ENCODE measurements around the gene TRAPPC6A. TPM values are rescaled to one million over a fixed set of nuclear protein-coding genes. Genes with fewer than 3 reads are reported as not detected.

The TRAPPC6A gene
- total RNA-seq, 1 donor from 2014 or later: 17.2 TPM

DNA sequence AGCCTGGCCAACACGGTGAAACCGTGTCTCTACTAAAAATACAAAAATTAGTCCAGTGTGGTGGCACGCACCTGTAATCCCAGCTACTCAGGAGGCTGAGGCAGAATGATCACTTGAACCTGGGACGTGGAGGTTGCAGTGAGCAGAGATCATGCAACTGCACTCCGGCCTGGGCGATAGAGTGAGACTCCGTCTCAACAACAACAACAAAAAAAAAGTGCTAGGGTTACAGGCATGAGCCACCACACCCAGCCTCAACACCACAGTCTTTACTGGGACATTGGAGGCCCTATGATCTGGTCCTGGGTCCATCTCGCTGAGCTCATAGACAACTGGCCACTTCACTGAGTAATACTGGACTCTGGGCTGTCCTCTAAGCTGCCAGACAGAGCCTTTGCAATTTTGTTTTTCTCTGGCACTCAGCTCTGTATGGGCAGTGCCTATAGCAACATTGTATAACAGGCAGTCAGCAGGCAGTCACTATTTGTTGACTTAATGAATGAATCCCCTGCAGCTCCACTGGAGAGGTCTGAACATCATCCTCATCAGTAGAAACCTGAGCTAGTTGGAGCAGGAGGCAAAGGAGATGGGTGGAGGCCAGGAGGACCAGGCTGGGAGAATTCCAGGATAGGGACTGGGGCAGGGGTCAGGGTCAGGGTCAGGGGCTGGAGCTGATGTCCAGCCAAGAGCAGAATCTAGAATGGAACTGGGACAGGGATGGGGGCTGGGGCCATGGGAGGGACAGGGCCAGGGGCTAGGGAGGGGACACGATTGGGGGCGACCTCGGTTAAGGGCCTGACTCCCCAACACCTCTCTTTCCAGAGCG is 8.7 kb upstream of the TRAPPC6A start:
- no peak for DNase-seq (ENCODE audit: low read depth, low spot score)

DNA sequence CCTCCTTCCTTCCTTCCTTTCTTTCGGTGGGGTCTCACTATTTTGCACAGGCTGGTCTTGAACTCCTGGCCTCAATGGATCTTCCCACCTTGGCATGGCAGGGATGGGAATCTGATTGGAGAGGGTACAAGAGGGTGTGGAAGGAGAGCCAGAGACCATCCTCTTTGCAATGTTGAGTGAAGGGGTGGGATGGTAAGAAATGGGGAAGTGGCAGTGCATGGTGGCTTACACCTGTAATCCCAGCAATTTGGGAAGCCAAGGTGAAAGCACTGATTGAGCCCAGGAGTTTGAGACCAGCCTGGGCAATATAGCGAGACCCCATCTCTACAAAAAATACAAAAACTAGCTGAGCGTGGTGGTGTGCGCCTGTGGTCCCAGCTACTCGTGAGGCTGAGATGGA is 6.1 kb upstream of the TRAPPC6A start:
- DNase-seq (ENCODE audit: low read depth, low spot score): no peak

DNA sequence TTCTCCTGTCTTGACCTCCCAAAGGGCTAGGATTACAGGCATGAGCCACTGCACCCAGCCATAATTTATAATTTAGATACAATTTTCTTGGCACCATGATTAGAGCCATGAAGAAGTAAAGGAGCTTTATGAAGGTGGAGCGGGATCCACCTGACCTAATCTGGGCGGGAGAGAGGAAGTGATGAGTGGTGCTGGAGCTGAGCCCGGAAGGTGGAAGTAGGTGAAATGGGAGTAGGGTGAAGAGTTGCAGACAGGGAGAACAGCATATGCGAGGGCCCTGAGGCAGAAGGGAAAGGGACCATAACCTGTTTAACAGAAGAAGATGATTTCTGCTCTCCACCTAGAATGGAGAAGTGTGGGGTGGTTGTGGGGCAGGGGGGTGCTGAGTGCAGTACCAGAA is 4.7 kb upstream of the TRAPPC6A start:
- no peak for DNase-seq (ENCODE audit: low read depth, low spot score)

DNA sequence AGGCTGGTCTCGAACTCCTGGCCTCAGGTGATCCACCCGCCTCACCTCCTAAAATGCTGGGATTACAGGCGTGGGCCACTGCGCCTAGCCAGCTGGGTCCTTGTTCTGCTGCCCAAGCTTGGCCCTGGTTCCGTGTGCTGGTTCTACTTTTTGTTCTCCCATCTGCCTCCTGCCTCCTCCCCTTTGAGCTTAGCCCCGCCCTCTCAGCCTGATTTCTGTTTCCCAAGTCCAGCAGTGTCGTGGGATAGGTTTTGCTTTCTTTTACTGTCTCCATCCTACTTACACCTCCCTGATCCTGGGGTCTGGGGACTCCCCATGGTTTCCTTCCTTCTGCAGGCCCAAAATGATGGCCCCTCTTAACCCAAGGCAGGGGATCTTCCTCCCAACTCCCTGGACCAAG is 2.9 kb upstream of the TRAPPC6A start:
- no peak for DNase-seq (ENCODE audit: low read depth, low spot score)

DNA sequence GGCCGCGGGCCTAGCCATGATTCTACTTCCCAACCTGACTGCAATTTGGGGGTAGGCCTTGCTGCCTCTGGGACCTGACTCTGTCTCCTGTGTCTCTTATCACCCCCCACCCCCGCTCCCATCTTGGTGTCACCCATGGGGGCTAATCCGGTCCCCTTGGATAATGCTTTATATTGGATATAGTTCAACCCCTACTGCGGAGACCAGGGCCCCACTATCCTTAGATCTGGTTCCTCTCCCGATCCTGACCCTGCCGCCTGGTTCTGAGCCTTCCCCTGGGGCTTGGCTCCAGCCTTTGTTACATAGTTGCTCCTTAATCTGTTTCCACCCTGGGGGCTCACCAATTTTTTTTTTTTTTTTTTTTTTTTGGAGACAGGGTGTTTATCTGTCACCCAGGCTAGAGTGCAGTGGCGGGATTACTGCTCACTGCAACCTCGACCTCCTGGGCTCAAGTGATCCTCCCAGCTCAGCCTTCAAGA is 1.9 kb upstream of the TRAPPC6A start:
- no peak for DNase-seq (ENCODE audit: low read depth, low spot score)

DNA sequence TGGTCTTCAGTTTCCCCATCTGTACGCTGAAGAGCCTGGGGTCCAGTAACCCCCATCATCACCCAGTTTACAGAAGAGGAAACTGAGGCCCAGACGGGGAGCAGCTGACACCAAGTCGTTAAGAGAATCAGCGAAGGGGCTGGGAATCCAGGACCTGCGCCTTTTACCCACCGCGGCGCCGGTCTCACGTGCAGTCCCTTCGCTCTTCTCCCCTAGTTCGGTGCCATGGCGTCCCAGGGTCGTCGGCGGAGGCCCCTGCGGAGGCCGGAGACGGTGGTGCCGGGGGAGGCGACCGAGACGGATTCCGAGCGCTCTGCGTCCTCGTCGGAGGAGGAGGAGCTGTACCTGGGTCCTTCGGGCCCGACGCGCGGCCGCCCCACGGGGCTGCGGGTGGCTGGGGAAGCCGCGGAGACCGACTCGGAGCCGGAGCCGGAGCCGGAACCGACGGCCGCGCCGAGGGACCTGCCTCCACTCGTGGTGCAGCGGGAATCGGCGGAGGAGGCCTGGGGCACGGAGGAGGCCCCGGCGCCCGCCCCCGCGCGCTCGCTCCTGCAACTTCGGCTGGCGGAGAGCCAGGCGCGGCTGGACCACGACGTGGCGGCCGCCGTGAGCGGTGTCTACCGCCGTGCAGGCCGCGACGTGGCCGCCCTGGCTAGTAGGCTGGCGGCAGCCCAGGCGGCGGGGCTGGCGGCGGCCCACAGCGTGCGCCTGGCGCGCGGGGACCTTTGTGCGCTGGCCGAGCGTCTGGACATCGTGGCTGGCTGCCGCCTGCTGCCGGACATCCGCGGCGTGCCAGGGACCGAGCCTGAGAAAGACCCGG is 1.2 kb upstream of the TRAPPC6A start:
- no peak for DNase-seq (ENCODE audit: low read depth, low spot score)

DNA sequence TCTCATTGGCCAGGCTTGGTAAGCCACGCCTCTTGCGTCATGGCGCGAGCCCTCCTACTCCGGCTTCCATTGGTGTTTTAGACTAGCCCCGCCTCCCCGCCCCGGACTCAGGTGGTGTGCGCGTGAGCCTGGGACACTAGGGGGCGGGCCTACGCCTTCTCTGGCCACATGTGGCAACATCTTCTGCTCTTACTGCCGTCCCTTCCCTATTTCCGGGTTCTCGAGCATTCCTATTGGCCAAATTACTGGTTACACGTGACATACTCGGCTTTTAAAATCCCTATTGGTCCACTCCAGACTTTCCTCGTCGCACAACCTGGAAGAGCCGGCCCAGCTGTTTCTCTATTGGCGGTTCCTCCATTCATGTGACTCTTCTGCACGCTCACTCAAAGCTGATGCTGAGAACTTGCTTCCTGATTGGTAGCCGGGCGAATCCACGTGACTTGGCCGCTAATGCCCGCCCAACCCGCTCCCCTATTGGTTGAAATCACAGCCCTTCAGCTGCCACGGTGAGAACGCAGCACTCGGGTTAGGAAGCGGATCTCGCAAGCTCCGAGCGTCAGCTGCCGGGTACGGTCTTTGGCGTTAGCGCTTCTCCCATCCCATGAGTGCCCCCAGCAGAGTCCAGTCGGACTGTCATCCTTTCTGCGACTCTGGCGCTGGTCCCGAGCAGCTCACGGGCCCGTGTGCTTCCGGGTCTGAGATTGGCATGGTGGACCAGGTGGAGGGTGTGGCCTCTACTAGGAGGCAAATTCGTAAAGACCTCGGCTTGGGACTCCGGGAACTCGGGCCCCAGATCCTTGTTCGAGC is 430 bp upstream of the TRAPPC6A start, which contains the start of gene BLOC1S3:
Gene BLOC1S3 (plus strand): TSS at position 523 of the 810 bp plus-strand sequence. CDS start 513 bp downstream, outside the sequence.
- DNase-seq (ENCODE audit: low read depth, low spot score): peak; percentile 100

DNA sequence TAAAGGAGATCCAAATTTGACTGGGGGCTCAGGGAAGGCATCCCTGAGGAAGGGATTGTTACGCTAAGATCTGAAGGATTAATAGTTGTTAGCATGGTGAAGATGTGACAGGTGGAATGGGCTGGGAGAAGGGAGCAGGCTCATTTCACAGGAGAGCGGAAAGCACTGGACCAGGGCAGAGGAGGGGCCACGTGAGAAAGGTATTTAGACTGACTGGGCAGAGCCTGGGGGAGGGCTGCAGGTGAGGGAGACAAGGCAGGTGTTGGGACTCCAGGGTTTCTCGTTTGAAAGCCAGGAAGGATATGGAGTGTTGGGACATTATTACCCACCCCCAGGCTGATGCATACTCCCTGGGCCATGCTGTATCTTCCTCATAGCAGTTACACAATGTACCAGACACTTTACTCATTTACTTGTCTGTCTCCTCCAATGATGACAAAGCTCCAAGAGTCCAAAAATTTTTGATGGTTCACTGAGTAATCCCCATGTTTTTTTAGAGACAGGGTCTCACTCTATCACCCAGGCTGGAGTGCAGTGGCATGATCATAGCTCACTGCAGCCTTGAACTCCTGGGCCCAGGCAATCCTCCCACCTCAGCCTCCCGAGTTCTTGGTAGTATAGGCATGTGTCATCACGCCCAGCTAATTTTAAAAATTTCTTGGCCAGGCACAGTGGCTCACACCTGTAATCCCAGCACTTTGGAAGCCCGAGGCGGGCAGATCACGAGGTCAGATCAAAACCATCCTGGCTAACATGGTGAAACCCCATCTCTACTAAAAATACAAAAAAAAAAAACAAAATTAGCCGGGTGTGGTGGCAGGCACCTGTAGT is 2.3 kb downstream of the TRAPPC6A start:
- no peak for DNase-seq (ENCODE audit: low read depth, low spot score)

DNA sequence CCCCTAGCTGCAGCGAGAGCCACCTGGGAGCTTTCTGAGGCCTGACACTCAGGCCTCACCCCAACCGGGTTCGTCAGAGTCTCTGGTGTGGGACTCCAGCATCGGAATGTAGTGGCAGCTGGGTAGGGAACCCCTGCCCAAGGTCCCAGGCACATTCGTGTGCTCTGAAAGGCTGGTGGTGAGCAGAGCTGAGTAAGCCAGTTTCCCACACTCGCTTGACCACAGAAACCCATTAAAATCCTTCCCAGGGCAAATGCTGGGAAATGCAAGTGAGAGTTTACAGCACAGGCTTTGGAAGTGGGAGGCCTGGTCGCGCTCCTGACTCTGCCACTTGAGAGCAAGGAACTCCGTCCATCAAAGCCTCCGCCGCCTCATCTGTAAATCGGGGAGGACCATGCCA is 4.2 kb downstream of the TRAPPC6A start:
- DNase-seq (ENCODE audit: low read depth, low spot score): no peak

DNA sequence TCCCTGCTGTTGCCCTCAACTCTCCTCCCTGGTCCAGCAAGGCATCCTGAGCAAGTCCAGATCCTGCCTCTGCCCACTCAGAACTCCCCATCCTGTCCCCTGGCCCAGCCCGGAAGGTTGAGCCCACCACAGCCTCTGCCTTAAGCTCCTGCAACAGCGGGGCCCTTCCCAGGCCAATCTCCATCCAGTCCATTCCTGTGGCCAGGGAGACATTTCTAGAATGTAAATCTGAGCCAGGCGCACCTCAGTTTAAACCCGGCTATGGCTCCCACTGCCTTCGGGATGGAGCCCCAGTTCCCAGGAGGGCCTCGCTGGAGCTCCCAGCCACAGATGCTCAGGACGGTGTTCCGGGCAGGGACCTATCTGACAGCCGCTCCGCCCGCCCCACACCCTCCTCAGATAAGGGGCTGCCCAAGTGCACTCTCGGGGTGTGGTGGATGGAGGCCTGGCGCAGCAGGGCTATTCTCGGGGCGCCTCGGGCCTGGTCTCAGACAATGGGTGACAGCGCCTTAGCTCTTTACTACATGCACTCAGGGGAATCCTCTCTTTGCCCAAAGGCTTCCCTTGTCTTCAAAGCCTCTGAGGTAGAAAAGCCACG is 5.3 kb downstream of the TRAPPC6A start:
- no peak for DNase-seq (ENCODE audit: low read depth, low spot score)

DNA sequence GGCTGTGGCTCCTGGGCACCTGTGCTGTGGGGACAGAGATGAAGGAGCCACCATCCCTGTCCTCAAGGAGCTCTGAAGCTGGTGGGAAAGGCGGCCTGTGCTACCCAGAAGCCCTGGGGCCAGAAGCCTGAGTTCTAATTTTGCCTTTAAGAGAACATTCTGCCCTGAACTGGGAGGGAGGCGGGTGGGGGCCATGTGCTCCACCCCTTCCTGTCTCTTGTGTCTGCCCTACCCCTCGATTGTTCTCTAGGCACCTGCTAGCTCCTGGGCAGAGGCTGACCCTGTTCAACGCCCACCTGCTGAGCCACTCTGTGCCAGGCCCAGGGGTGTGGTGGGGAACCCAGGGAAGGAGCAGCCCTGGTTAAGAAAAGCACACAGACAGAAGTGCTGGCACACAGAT is 5.9 kb downstream of the TRAPPC6A start:
- DNase-seq (ENCODE audit: low read depth, low spot score): no peak

DNA sequence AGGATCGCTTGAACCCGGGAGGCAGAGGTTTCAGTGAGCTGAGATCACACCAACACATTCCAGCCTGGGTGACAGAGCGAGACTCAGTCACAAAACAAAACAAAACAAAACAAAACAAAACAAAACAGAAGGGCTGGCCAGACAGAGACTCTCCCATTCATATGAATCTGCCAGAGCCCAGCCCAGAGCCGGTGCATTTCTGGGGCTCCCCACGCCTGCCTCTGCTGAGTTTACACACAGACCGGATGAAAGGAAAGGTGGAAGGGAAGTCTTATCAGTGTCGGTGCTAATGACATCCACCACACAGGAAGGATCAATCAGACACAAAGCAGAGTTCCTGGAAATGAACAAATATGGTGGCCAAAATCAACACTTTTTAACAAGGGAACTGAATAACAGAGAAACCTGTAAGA is 6.8 kb downstream of the TRAPPC6A start:
- DNase-seq (ENCODE audit: low read depth, low spot score): peak; percentile 72

DNA sequence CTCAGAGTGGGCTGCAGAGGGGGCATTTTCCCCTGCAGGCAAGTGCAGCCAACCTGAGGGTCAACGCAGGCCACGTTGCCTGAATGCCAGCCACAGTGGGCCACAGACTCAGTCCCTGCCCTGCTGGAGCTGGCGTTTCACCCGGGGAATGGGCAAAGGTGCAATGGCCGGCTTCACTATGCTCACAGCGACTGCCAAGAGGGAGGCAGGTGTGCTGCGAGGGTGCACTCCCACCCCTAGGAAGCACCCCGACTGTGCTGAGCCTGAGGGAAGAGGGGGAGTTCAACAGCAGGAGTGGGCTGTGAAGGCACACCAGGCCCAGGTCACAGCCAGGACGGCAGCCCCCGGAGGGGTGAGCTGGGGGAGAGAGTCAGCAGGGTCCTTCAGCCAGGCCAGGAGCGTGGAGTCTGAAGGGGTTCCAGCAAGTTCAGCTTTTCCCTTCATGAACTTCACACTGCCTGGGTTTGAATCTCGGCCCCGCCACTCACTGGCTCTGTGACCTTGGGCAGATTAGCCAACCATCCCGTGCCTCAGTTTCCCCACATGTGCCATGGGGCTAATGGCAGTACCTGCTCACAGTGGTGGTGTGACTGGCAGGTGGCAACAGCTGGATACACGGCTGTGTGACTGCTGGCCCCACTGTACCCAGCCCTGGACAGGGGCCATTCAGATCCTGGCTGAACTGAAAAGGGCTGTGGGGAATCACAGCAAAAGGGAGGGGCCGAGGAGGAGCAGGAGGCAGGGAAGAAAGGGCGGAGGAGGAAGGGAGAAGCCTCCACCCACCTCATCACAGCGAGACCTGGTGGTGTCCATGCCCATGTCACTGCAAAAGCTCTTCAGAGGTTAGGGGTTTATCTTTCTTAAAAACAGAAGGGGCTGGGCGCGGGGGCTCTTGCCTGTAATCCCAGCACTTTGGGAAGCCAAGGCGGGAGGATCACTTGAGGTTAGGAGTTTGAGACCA is 7.6 kb downstream of the TRAPPC6A start:
- no peak for DNase-seq (ENCODE audit: low read depth, low spot score)

DNA sequence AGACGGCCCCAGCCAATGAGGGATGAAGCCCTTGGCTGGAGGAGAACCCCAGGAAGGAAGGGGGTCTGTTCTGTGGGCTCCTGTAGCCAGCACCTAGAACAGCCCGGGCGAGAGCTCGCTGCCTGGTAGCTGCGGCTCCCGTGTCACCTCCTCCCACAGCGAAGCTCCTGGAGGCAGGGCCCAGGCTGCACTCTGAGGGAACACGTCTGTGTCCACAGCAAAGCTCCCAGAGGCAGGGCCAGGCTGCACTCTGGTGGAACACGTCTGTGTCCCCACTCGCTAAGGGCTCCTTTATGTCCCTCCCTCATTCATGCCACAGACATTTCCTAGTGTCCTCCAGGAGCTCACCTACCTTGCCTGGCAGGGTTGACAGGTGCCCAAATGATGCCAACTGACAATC is 8.4 kb downstream of the TRAPPC6A start:
- no peak for DNase-seq (ENCODE audit: low read depth, low spot score)

DNA sequence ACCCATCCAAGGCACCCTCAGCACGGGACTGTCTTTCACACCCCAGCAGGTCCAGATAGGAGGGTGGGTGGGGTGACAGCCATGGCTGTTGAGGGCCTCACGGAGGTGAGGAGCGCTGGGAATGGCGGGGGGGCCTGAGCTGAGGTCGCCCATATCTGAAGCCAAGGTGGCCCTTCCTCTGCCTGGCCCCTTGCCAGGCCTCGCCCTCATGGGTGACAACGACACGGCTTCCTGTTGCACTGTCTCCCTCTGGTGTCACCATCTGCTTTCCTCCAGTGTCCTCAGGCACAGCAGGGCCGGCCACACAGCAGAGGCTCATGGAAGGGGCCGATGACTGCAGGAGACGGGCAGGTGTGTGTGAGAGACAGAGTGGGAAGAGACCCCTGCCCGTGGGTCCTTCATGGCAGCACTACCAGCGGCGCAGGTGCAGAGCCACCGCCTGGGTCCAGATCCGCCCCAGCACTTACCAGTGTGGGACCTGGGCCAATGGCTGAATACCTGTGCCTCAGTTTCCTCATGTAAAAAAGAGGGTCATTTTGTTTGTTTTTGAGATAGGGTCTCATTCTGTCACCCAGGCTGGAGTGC is 9.2 kb downstream of the TRAPPC6A start:
- no peak for DNase-seq (ENCODE audit: low read depth, low spot score)

DNA sequence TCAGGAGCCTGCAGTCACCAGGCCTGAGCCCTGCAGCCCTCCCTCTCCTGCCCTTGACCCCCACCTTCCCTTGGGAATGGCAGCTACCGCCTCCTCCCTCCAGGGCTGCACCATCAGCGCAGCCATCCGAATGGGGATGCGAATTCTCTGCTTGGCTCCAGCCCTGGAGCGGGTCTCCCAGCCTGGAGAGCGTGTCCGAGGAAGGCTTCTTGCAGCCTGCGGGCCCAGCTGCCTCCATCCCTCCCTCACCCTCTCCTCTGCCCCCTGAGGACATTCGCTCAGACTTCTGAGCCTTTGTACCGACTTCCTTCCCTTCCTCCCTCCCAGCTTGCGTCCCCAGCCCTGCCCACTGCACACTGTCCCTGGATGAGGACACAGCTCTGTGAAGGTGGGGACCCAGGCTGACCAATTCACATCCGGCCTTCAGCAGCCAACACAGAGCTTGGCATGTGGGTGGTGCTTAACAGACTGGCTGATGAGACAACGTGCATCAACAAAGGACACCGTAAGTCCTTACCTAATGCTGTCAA is 11.2 kb downstream of the TRAPPC6A start:
- no peak for DNase-seq (ENCODE audit: low read depth, low spot score)

DNA sequence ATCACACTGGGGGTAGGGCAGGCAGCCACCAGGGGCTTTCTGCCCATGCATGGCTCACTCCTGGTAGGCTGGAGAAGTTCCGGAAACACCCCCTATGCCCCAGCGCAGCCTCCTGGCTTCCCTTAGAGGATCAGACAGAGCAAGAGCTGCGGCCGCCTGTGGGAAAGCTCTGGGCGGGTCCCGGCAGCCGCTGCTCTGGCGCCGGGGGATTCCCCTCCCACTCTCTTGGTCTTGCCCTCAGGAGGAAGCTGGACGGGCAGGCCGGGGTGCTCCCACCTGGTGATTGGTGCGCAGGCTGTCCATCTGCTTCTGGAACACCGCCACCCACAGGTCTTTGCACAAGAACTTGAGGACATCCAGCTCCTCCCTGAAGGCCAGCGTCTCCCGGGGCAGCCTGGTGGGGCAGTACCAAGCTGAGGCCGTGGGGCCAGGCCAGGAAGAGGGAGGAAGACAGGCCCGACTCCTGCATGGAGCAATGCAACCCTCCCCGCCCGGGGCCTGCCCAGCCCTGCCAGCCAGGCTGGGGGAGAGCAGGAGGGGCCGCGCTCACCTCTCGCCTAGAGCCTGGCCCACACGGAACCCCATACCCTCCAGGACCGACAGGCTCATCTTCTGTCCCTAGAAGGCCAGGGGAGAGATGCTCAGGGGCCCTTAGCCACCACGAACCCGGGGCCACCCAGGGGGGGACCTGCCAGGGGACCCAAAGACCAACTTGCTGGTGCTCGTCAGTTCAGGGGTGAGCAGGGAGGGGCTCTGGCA is 13.3 kb downstream of the TRAPPC6A start:
- DNase-seq (ENCODE audit: low read depth, low spot score): no peak
